BE2C (cell line): Measurements from ENCODE around the gene ATP6V1B1.

ENCODE experiments used
- DNase-seq: peaks from one replicate; pipeline ENCODE4 v3.0.0-alpha.2; 2020
- H3K27me3 ChIP-seq: fragments of 250-450 bp; sonication (Bioruptor Pico); 2 replicates; pipeline ENCODE4 v1.5.1; 2020; ENCODE audit warnings: mild to moderate bottlenecking
- H3K36me3 ChIP-seq: fragments of 250-450 bp; sonication (Bioruptor Pico); 2 replicates; pipeline ENCODE4 v1.5.1; 2020; ENCODE audit warnings: mild to moderate bottlenecking
- H3K4me1 ChIP-seq: fragments of 250-450 bp; sonication (Bioruptor Pico); 2 replicates; pipeline ENCODE4 v1.5.1; 2020
- H3K4me3 ChIP-seq: 2 replicates; pipeline ENCODE4 v1.5.1; 2011; ENCODE audit warnings: low read depth, low read length
- H3K9me3 ChIP-seq: fragments of 250-450 bp; sonication (Bioruptor Pico); 2 replicates; pipeline ENCODE4 v1.5.1; 2020
- TF ChIP-seq, protein P1 (sequence below): IDR thresholded peaks from 2 replicates; pipeline ENCODE4 v1.5.1; 2012; ENCODE audit warnings: mild to moderate bottlenecking, low read depth, low read length

ATP6V1B1 gene

GRCh38 chr2:70964596-70965386, 29.1 kb downstream of the ATP6V1B1 start:
- TF ChIP-seq, protein P1, sequence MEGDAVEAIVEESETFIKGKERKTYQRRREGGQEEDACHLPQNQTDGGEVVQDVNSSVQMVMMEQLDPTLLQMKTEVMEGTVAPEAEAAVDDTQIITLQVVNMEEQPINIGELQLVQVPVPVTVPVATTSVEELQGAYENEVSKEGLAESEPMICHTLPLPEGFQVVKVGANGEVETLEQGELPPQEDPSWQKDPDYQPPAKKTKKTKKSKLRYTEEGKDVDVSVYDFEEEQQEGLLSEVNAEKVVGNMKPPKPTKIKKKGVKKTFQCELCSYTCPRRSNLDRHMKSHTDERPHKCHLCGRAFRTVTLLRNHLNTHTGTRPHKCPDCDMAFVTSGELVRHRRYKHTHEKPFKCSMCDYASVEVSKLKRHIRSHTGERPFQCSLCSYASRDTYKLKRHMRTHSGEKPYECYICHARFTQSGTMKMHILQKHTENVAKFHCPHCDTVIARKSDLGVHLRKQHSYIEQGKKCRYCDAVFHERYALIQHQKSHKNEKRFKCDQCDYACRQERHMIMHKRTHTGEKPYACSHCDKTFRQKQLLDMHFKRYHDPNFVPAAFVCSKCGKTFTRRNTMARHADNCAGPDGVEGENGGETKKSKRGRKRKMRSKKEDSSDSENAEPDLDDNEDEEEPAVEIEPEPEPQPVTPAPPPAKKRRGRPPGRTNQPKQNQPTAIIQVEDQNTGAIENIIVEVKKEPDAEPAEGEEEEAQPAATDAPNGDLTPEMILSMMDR, result no peak
- H3K36me3 ChIP-seq, result no peaks in the 10 kb centered on the region
- H3K27me3 ChIP-seq, result no peaks in the 10 kb centered on the region
- no peak overlapping the region for H3K4me3 ChIP-seq
- H3K9me3 ChIP-seq, result no peaks in the 10 kb centered on the region
- H3K4me1 ChIP-seq, result no peaks in the 10 kb centered on the region
- no peak for DNase-seq

GRCh38 chr2:70965506-70965905, 29.8 kb downstream of the ATP6V1B1 start:
- no peaks in the 10 kb centered on the region for H3K9me3 ChIP-seq
- no peak for DNase-seq
- no peak overlapping the region for H3K4me3 ChIP-seq
- TF ChIP-seq, protein P1, result no peak
- no peaks in the 10 kb centered on the region for H3K4me1 ChIP-seq
- H3K27me3 ChIP-seq, result no peaks in the 10 kb centered on the region
- H3K36me3 ChIP-seq, result no peaks in the 10 kb centered on the region

DNA sequence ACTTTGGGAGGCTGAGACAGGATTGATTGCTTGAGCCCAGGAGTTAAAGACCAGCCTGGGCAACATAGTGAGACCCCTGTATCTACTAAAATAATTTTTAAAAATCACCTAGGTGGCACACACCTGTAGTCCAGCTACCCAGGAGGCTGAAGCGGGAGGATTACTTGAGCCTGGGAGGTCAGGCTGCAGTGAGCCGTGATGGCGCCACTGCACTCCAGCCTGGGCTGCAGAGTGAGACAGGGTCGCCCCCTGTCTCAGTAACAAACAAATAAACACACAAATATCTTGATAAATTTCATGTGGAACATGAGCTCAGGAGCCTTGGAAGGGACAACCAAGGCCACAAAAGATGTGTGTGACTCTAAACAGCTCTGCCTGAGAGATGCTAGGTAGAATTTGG, 31.0 kb downstream of the ATP6V1B1 start:
- H3K9me3 ChIP-seq, result no peaks in the 10 kb centered on the region
- TF ChIP-seq, protein P1, result no peak
- no peak for DNase-seq
- no peaks in the 10 kb centered on the region for H3K4me1 ChIP-seq
- no peaks in the 10 kb centered on the region for H3K36me3 ChIP-seq
- no peaks in the 10 kb centered on the region for H3K27me3 ChIP-seq
- no peak overlapping the region for H3K4me3 ChIP-seq

- H3K4me3 ChIP-seq, result no peak overlapping the region
- DNase-seq, result no peak
- no peaks in the 10 kb centered on the region for H3K27me3 ChIP-seq
- H3K9me3 ChIP-seq, result no peaks in the 10 kb centered on the region
- no peaks in the 10 kb centered on the region for H3K4me1 ChIP-seq
- H3K36me3 ChIP-seq, result no peaks in the 10 kb centered on the region
- TF ChIP-seq, protein P1, result no peak
Measured at GRCh38 chr2:70967189-70967588, 31.5 kb downstream of the ATP6V1B1 start.

DNA sequence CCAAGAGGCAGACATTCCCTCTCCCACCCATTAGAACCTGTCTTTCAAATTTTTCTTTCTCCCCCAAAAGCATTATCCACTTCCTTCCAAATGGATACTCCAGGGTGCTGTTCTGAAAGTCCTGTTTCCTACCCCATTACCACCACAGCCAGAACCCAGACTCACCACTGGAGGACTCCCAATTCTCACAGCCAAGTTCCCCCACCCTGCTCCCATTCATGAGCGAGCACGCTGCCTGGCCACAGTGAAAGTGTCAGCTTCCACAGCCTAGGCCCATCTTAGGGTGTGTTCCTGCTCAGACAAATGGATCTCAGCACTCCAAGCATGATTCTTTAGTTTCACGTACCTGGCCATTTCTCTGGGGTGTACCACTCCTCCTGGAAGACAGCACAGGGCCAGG, 38.9 kb downstream of the ATP6V1B1 start:
- H3K27me3 ChIP-seq, result no peaks in the 10 kb centered on the region
- no peaks in the 10 kb centered on the region for H3K9me3 ChIP-seq
- no peaks in the 10 kb centered on the region for H3K4me1 ChIP-seq
- H3K4me3 ChIP-seq, result no peak overlapping the region
- H3K36me3 ChIP-seq, result no peaks in the 10 kb centered on the region
- DNase-seq, result no peak
- TF ChIP-seq, protein P1, result no peak

DNA sequence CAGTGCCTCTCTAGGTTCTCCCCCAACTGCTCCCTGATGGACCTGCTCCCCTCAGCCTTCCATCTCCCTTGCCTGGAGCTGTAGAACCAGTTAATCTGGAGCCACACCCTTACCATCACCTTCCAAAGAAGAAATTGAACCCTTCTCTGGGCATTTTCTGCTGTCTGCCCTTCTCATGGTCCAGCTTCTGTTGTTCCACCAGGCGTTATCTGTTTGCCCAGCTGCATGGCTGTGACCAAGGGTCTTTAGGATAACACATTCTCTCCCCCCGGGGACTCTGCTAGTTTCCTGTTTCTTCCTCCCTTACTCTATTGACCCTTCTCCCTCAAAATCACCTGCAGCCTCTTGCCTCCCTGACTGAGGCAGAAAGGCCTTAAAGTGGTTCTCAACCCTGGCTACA, 39.5 kb downstream of the ATP6V1B1 start:
- Histone ChIP-seq H3K4me1 (no peaks in the 10 kb centered on the region), H3K4me3 (no peak overlapping the region), H3K27me3 (no peaks in the 10 kb centered on the region), H3K36me3 (no peaks in the 10 kb centered on the region), H3K9me3 (no peaks in the 10 kb centered on the region)
- DNase-seq, result no peak
- TF ChIP-seq, protein P1, result no peak
